CD14-positive monocyte (primary cell): ENCODE results near the gene ZSCAN25. TPM values are rescaled to one million over a fixed set of nuclear protein-coding genes. Genes with fewer than 3 reads are reported as not detected.

Experiments
- DNase-seq, 3 donors: peaks; one replicate each; pipeline ENCODE4 v3.0.0-alpha.2; 2011 to 2022
- H2AFZ ChIP-seq: 2 replicates; pipeline ENCODE4 v1.6.0; 2012; ENCODE audit warnings: mild to moderate bottlenecking, low read depth, low read length, inconsistent platforms; ENCODE audit not compliant: insufficient read depth, poor library complexity, severe bottlenecking
- H3K27ac ChIP-seq, 2 donors: 1 replicate in 1 of 2; 2 replicates in 1 of 2; pipeline ENCODE4 v1.5.1; 2012 to 2013; ENCODE audit warnings: low read length in 2 of 2, control low read depth in 1 of 2, inconsistent platforms in 1 of 2, low read depth in 1 of 2, mild to moderate bottlenecking in 1 of 2
- H3K27me3 ChIP-seq, 2 donors: one replicate each; pipeline versions ENCODE4 v1.6.0 to v1.6.1; 2011 to 2013; ENCODE audit warnings: low read length in 2 of 2; ENCODE audit not compliant: control insufficient read depth in 2 of 2, insufficient read depth in 2 of 2
- H3K36me3 ChIP-seq, 2 donors: replicated peaks in 1 of 2; 1 replicate in 1 of 2; 2 replicates in 1 of 2; pipeline versions ENCODE4 v1.5.1 to v1.6.1; 2012 to 2013; ENCODE audit warnings: low read length in 2 of 2, control low read depth in 1 of 2, inconsistent platforms in 1 of 2, mild to moderate bottlenecking in 1 of 2; ENCODE audit not compliant: insufficient read depth in 2 of 2, control insufficient read depth in 1 of 2
- H3K4me1 ChIP-seq, 2 donors: 1 replicate in 1 of 2; 2 replicates in 1 of 2; pipeline versions ENCODE4 v1.5.1 to v1.6.1; 2012 to 2013; ENCODE audit warnings: low read length in 2 of 2, control low read depth in 1 of 2, inconsistent platforms in 1 of 2, mild to moderate bottlenecking in 1 of 2, moderate library complexity in 1 of 2; ENCODE audit not compliant: insufficient read depth in 2 of 2, control insufficient read depth in 1 of 2
- H3K4me2 ChIP-seq: replicated peaks from 2 replicates; pipeline ENCODE3; 2012; ENCODE audit warnings: low read length, moderate library complexity, mild to moderate bottlenecking; ENCODE audit not compliant: poor library complexity, severe bottlenecking; ENCODE audit errors: extremely low read depth
- H3K4me3 ChIP-seq, 3 experiments: fragments of 200-600 bp in 1 of 3; sonication (generic) in 1 of 3; replicated peaks in 1 of 3; 1 replicate in 2 of 3; 2 replicates in 1 of 3; pipeline ENCODE4 v1.5.1; 2011 to 2013; ENCODE audit warnings: low read length in 3 of 3, mild to moderate bottlenecking in 3 of 3, control low read depth in 2 of 3, low read depth in 2 of 3, inconsistent platforms in 1 of 3, moderate library complexity in 1 of 3
- H3K79me2 ChIP-seq: 2 replicates; pipeline ENCODE4 v1.6.0; 2012; ENCODE audit warnings: mild to moderate bottlenecking, control low read depth, inconsistent platforms, low read length, moderate library complexity; ENCODE audit not compliant: insufficient read depth
- H3K9ac ChIP-seq: 2 replicates; pipeline ENCODE4 v1.6.0; 2017; ENCODE audit warnings: low read length, mild to moderate bottlenecking; ENCODE audit not compliant: insufficient read depth, poor library complexity, severe bottlenecking
- H3K9me3 ChIP-seq, 2 donors: replicated peaks in 1 of 2; 1 replicate in 1 of 2; 2 replicates in 1 of 2; pipeline versions ENCODE4 v1.5.1 to v1.6.1; 2012 to 2013; ENCODE audit warnings: low read length in 2 of 2, control low read depth in 1 of 2; ENCODE audit not compliant: control insufficient read depth in 1 of 2, insufficient read depth in 1 of 2
- H4K20me1 ChIP-seq: 2 replicates; pipeline ENCODE4 v1.6.0; 2012; ENCODE audit warnings: mild to moderate bottlenecking, low read length, control low read depth, moderate library complexity; ENCODE audit not compliant: insufficient read depth
- H3K27ac Mint-ChIP-seq, 7 donors: one replicate each; pipeline ENCODE4 v1.8.0; 2020; ENCODE audit warnings: mild to moderate bottlenecking in 7 of 7, mixed read lengths in 7 of 7, moderate library complexity in 6 of 7, inconsistent platforms in 2 of 7
- H3K27me3 Mint-ChIP-seq, 3 donors: one replicate each; pipeline ENCODE4 v1.8.0; 2021 to 2022; ENCODE audit warnings: low read depth in 3 of 3, mild to moderate bottlenecking in 3 of 3, mixed read lengths in 3 of 3, moderate library complexity in 3 of 3, inconsistent platforms in 1 of 3
- H3K36me3 Mint-ChIP-seq, 2 donors: one replicate each; pipeline ENCODE4 v1.8.0; 2020; ENCODE audit warnings: mixed read lengths in 2 of 2, inconsistent platforms in 1 of 2, mild to moderate bottlenecking in 1 of 2
- H3K4me1 Mint-ChIP-seq: one replicate; pipeline ENCODE4 v1.8.0; 2020; ENCODE audit warnings: mild to moderate bottlenecking, mixed read lengths
- H3K4me3 Mint-ChIP-seq, 2 donors: one replicate each; pipeline ENCODE4 v1.8.0; 2020; ENCODE audit warnings: mild to moderate bottlenecking in 2 of 2, mixed read lengths in 2 of 2, moderate library complexity in 1 of 2
- H3K9me3 Mint-ChIP-seq, 7 donors: one replicate each; pipeline ENCODE4 v1.8.0; 2020 to 2022; ENCODE audit warnings: mixed read lengths in 7 of 7, mild to moderate bottlenecking in 6 of 7, moderate library complexity in 6 of 7, inconsistent platforms in 2 of 7
- WGBS: methylation state at CpG from one replicate; pipeline ENCODE4 v1.1.5; 2013; ENCODE audit warnings: missing lambda C conversion rate; ENCODE audit not compliant: insufficient coverage; 5-methylcytosine and 5-hydroxymethylcytosine counted together
- intact Hi-C, 2 donors: fragments of 100-400 bp; cut with micrococcal nuclease; formaldehyde crosslinking; loops; one replicate each; pipeline versions ENCODE4 v1.15.0 to v1.15.1; 2023
- polyA plus RNA-seq, 3 donors: library from polyadenylated mRNA; depleted of rRNA in 1 of 3; unstranded in 2 of 3; stranded (reverse) in 1 of 3; fragments of 300-500 nt in 2 of 3; fragments of >200 nt in 1 of 3; fragmentation: Illumina TruSeq in 2 of 3; gene quantifications; 1 replicate in 2 of 3; 2 replicates in 1 of 3; pipeline ENCODE4 v1.2.3, GENCODE V29; 2012 to 2021
- TF ChIP-seq, protein P1 (sequence below): fragments of 200-600 bp; IDR thresholded peaks from one replicate; pipeline ENCODE4 v1.8.0; 2022; ENCODE audit warnings: antibody characterized with exemption, mild to moderate bottlenecking

The ZSCAN25 gene
- polyA plus RNA-seq, 3 donors = 4.3 to 7.3 (median 6.1) TPM

DNA sequence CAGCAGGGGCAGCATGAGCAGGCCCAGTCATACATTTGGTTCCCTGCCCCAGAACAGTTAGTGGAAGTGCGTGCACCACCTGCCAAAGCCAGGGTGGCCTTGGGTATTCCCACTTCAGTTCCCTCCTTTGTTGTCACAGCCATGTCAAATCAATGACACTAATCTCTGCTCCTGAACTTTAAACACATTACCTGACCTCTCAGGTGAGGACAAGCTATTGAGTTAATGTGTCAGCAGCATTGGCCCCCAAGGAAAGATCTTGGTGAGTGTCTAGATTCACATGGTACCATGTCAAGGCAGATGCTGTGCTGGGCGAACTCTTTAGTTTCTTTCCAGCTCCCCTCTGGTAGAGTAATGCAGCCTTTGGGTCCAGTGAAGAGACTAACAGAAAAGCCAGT, 60.9 kb downstream of the ZSCAN25 start:
- intact Hi-C loops = no loop called here
- H3K4me2 ChIP-seq = no peak overlapping the region

DNA sequence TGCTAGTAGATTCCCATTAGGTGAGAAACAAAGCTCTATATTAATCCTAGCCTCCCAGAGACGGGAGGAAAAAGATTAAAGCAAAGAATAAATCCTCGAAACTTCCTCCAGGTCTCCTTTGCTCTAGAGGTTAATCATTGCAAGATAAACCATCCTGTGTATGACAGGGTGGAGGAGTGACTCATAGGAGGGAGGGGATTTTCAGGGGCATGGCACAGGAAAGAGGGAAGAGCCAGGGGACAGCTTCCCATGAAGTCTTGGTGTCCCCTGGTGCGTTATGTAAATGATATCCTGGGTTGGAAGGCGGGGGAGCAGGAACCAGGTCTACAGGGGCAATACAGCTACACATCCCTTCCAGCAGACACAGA, 62.3 kb downstream of the ZSCAN25 start:
- no peaks in the 10 kb centered on the region for H3K36me3 Mint-ChIP-seq
- Histone ChIP-seq H3K27me3 (no peaks in the 10 kb centered on the region), H3K4me1 (no peaks in the 10 kb centered on the region), H4K20me1 (no peaks in the 10 kb centered on the region), H3K9ac (no peak overlapping the region), H3K36me3 (no peaks in the 10 kb centered on the region), H3K27ac (no peak overlapping the region), H3K4me3 (no peak overlapping the region), H3K9me3 (peaks cover 0 to 3% of the 10 kb centered on the region in 2 donors), H3K79me2 (no peaks in the 10 kb centered on the region), H3K4me2 (no peak overlapping the region), H2AFZ (no peak overlapping the region)
- H3K27ac Mint-ChIP-seq = no peak overlapping the region
- intact Hi-C loops = no loop called here
- peaks cover 0 to 14% (median 3%) of the 10 kb centered on the region in 7 donors for H3K9me3 Mint-ChIP-seq
- H3K4me1 Mint-ChIP-seq = no peaks in the 10 kb centered on the region
- TF ChIP-seq, protein P1, sequence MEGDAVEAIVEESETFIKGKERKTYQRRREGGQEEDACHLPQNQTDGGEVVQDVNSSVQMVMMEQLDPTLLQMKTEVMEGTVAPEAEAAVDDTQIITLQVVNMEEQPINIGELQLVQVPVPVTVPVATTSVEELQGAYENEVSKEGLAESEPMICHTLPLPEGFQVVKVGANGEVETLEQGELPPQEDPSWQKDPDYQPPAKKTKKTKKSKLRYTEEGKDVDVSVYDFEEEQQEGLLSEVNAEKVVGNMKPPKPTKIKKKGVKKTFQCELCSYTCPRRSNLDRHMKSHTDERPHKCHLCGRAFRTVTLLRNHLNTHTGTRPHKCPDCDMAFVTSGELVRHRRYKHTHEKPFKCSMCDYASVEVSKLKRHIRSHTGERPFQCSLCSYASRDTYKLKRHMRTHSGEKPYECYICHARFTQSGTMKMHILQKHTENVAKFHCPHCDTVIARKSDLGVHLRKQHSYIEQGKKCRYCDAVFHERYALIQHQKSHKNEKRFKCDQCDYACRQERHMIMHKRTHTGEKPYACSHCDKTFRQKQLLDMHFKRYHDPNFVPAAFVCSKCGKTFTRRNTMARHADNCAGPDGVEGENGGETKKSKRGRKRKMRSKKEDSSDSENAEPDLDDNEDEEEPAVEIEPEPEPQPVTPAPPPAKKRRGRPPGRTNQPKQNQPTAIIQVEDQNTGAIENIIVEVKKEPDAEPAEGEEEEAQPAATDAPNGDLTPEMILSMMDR = no peak
- peak in 1 of 3 donors; percentile 10 for DNase-seq
- peaks cover 0 to 4% (median 2%) of the 10 kb centered on the region in 3 donors for H3K27me3 Mint-ChIP-seq
- H3K4me3 Mint-ChIP-seq = no peak overlapping the region
- 67% methylated on average over 1 of the region's 4 CpGs for WGBS

More for the DNA sequence above, 60.9 kb downstream of the ZSCAN25 start:
- Mint-ChIP-seq H3K4me3 (no peak overlapping the region), H3K9me3 (peaks cover 0 to 9% (median 2%) of the 10 kb centered on the region in 7 donors), H3K36me3 (no peaks in the 10 kb centered on the region), H3K27ac (no peak overlapping the region), H3K4me1 (peaks cover 11% of the 10 kb centered on the region), H3K27me3 (peaks cover 0 to 4% (median 2%) of the 10 kb centered on the region in 3 donors)
- H3K27ac ChIP-seq = no peak overlapping the region
- peaks cover 1 to 2% of the 10 kb centered on the region in 2 donors for H3K4me1 ChIP-seq
- no peak overlapping the region for H3K9ac ChIP-seq
- no peaks in the 10 kb centered on the region for H3K79me2 ChIP-seq
- TF ChIP-seq, protein P1 = no peak
- no peak overlapping the region for H2AFZ ChIP-seq
- no peak for DNase-seq
- 85% methylated on average over 2 of the region's 2 CpGs for WGBS
- no peaks in the 10 kb centered on the region for H4K20me1 ChIP-seq
- H3K9me3 ChIP-seq = peaks cover 0 to 3% of the 10 kb centered on the region in 2 donors
- H3K27me3 ChIP-seq = no peaks in the 10 kb centered on the region
- no peaks in the 10 kb centered on the region for H3K36me3 ChIP-seq
- no peak overlapping the region for H3K4me3 ChIP-seq
